Activated naive CD4-positive, alpha-beta T cell treated with anti-CD3 and anti-CD28 coated beads for 36 hours (primary cell): Measurements from ENCODE around the gene C2orf49. TPM values are rescaled to one million over a fixed set of nuclear protein-coding genes. Genes with fewer than 3 reads are reported as not detected.

ENCODE experiments used
- CTCF ChIA-PET: fragments of 350-600 bp; sonication (Branson Sonifier 250); formaldehyde crosslinking; loops from one replicate; lab custom pipeline; 2021; ENCODE audit warnings: antibody characterized with exemption; lab: Charles Lee
- DNase-seq: peaks from one replicate; pipeline ENCODE4 v3.0.0-alpha.2; 2020
- H3K27ac Mint-ChIP-seq: one replicate; pipeline ENCODE4 v1.8.0; 2021; ENCODE audit warnings: mild to moderate bottlenecking, mixed read lengths
- H3K27me3 Mint-ChIP-seq: one replicate; pipeline ENCODE4 v1.8.0; 2021; ENCODE audit warnings: low read depth, mixed read lengths
- H3K36me3 Mint-ChIP-seq: one replicate; pipeline ENCODE4 v1.8.0; 2021; ENCODE audit warnings: low read depth, mixed read lengths
- H3K4me1 Mint-ChIP-seq: one replicate; pipeline ENCODE4 v1.8.0; 2021; ENCODE audit warnings: low read depth, mixed read lengths
- H3K4me3 Mint-ChIP-seq: one replicate; pipeline ENCODE4 v1.8.0; 2021; ENCODE audit warnings: mild to moderate bottlenecking, moderate library complexity, mixed read lengths
- H3K9me3 Mint-ChIP-seq: one replicate; pipeline ENCODE4 v1.8.0; 2021; ENCODE audit warnings: mixed read lengths
- intact Hi-C: fragments of 100-400 bp; cut with micrococcal nuclease; formaldehyde crosslinking; loops from one replicate; pipeline ENCODE4 v1.15.1; 2023
- total RNA-seq, 2 experiments: library from RNA; stranded (reverse); gene quantifications; one replicate each; pipeline ENCODE4 v1.2.3, GENCODE V29; 2021

C2orf49 gene
- total RNA-seq, 2 experiments from 2014 or later = 15.6 to 16.4 TPM

- no peak overlapping the region for H3K4me3 Mint-ChIP-seq
- intact Hi-C loops = loop anchor here (5.0 to 10.0 kb wide), 2 partner anchors 62 to 409 kb away; partner anchors contain the start of genes FHL2 and NCK2
- H3K36me3 Mint-ChIP-seq = peaks cover 4% of the 10 kb centered on the region
- no peaks in the 10 kb centered on the region for H3K9me3 Mint-ChIP-seq
- CTCF ChIA-PET = interaction anchor here (1.4 to 1.5 kb wide), 2 partner anchors 9 to 47 kb away, joined by 4 read pairs; no protein-coding TSS in a partner anchor
- no peak for DNase-seq
- H3K4me1 Mint-ChIP-seq = peaks cover 37% of the 10 kb centered on the region
- no peak overlapping the region for H3K27ac Mint-ChIP-seq
- no peaks in the 10 kb centered on the region for H3K27me3 Mint-ChIP-seq
Measured at GRCh38 chr2:105335469-105335868, 1.9 kb upstream of the C2orf49 start.

DNA sequence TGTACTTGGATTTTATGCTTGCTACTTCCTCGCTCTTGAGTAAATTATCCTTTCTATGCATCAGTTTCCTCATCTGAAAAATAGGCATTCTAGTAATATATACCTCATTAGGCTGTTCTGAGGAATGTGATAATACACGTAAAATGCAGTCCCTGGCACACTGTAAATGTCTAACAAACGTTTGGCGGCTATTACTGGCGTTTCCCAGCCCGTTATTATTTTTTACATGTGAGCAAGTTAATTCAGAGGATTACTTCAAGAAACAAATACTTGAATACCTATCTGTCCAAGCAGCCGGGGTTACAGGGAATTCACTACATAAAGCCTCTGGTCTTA, 586 bp upstream of the C2orf49 start:
- H3K27me3 Mint-ChIP-seq = no peaks in the 10 kb centered on the region
- H3K36me3 Mint-ChIP-seq = peaks cover 5% of the 10 kb centered on the region
- CTCF ChIA-PET = no interaction called here
- peak overlapping the region; percentile 99 for H3K4me3 Mint-ChIP-seq
- DNase-seq = no peak
- no peaks in the 10 kb centered on the region for H3K9me3 Mint-ChIP-seq
- peak overlapping the region; percentile 100 for H3K27ac Mint-ChIP-seq
- H3K4me1 Mint-ChIP-seq = peaks cover 31% of the 10 kb centered on the region
- intact Hi-C loops = loop anchor here (1.0 to 10.0 kb wide), 3 partner anchors 7 to 408 kb away; partner anchors contain the start of genes FHL2, NCK2 and TGFBRAP1

GRCh38 chr2:105338020-105338385, 663 bp downstream of the C2orf49 start:
- CTCF ChIA-PET = interaction anchor here (0.6 to 1.1 kb wide), 2 partner anchors 100 to 239 kb away, joined by 3 read pairs; no protein-coding TSS in a partner anchor
- Mint-ChIP-seq H3K4me3 (peak overlapping the region; percentile 99), H3K36me3 (peaks cover 9% of the 10 kb centered on the region), H3K27me3 (no peaks in the 10 kb centered on the region), H3K4me1 (peaks cover 31% of the 10 kb centered on the region), H3K27ac (peak overlapping the region; percentile 89), H3K9me3 (no peaks in the 10 kb centered on the region)
- intact Hi-C loops = loop anchor here (5.0 to 10.0 kb wide), 2 partner anchors 59 to 407 kb away; partner anchors contain the start of genes FHL2 and NCK2
- no peak for DNase-seq

DNA sequence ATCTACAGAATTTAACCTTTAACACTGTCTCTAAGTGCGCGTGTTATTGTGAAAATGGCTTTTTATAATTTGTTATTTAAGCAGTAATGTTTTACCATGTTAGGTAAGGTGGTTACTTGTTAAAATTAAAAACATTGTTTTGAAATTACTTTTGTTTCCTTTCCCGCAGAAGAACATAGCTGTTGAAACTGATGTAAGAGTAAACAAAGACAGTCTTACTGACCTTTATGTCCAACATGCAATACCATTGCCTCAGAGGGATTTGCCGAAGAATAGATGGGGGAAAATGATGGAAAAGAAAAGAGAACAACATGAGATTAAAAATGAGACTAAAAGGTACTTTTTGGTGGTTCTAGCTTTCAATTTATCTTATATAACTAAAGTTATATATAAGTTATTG, 2.1 kb downstream of the C2orf49 start:
- Mint-ChIP-seq H3K4me3 (no peak overlapping the region), H3K27me3 (no peaks in the 10 kb centered on the region), H3K9me3 (no peaks in the 10 kb centered on the region), H3K36me3 (peaks cover 12% of the 10 kb centered on the region), H3K27ac (no peak overlapping the region), H3K4me1 (peaks cover 31% of the 10 kb centered on the region)
- no peak for DNase-seq
- CTCF ChIA-PET = interaction anchor here (1.3 kb wide), 1 partner anchor 9 kb away, joined by 4 read pairs; no protein-coding TSS in a partner anchor
- intact Hi-C loops = loop anchor here (5.0 to 10.0 kb wide), 2 partner anchors 58 to 405 kb away; partner anchors contain the start of genes FHL2 and NCK2

GRCh38 chr2:105344704-105345345, 7.5 kb downstream of the C2orf49 start:
- Mint-ChIP-seq H3K9me3 (no peaks in the 10 kb centered on the region), H3K4me1 (peaks cover 4% of the 10 kb centered on the region), H3K4me3 (no peak overlapping the region), H3K36me3 (peaks cover 27% of the 10 kb centered on the region), H3K27ac (no peak overlapping the region), H3K27me3 (no peaks in the 10 kb centered on the region)
- CTCF ChIA-PET = interaction anchor here (0.6 to 2.4 kb wide), 11 partner anchors 9 to 797 kb away, joined by 3 to 8 read pairs (median 4); no protein-coding TSS in a partner anchor
- no peak for DNase-seq
- intact Hi-C loops = loop anchor here (1.0 kb wide), 1 partner anchor 176 kb away; no protein-coding TSS in a partner anchor

- intact Hi-C loops = no loop called here
- no peak overlapping the region for H3K4me3 Mint-ChIP-seq
- H3K27ac Mint-ChIP-seq = no peak overlapping the region
- peaks cover 15% of the 10 kb centered on the region for H3K4me1 Mint-ChIP-seq
- peaks cover 60% of the 10 kb centered on the region for H3K36me3 Mint-ChIP-seq
- DNase-seq = no peak
- peaks cover 11% of the 10 kb centered on the region for H3K9me3 Mint-ChIP-seq
- CTCF ChIA-PET = interaction anchor here (0.6 to 0.9 kb wide), 3 partner anchors 10 to 13 kb away, joined by 3 to 4 read pairs (median 3); no protein-coding TSS in a partner anchor
- H3K27me3 Mint-ChIP-seq = no peaks in the 10 kb centered on the region
Measured at GRCh38 chr2:105357122-105357521, 19.8 kb downstream of the C2orf49 start.

GRCh38 chr2:105358593-105358992, 21.3 kb downstream of the C2orf49 start:
- H3K4me3 Mint-ChIP-seq = no peak overlapping the region
- no peaks in the 10 kb centered on the region for H3K27me3 Mint-ChIP-seq
- intact Hi-C loops = no loop called here
- no peak overlapping the region for H3K27ac Mint-ChIP-seq
- peaks cover 51% of the 10 kb centered on the region for H3K36me3 Mint-ChIP-seq
- no peak for DNase-seq
- CTCF ChIA-PET = no interaction called here
- peaks cover 11% of the 10 kb centered on the region for H3K9me3 Mint-ChIP-seq
- H3K4me1 Mint-ChIP-seq = peaks cover 24% of the 10 kb centered on the region

DNA sequence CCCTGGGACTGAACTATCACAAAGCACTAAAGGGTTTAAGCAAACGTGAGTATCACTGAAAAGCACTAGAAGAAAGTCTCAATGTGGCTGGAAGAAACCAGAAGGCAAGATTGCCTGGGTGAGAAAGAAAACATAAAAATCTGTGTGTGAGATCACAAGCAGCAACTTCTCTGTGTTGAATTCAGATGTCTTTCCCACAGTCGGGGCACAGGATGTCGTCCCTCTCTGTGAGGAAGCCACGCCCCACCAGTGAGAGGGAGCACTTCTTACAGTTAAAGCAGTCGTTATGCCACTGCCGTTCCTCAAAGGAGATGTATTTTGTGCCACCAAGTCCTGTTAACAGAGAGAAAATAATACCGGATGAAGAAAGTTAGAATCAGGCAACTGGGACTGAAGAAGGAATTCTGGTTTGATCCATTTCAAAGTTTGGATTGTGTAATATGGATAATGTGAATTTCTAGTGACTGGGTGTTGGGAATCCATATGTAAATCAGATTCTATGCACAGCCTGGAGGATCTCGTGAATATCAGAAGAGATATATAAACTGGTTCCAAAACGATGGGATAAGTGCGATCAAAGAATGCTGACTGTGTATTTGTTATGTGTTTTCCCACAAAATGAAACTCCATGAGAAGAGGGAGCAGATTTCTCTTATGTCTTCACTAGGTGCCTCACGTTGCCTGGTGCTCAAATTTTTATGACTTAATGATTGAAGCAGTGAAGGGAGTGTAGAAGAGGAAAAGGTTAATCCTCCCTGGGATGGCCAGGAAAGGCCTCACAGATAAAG, 24.0 kb downstream of the C2orf49 start:
- Mint-ChIP-seq H3K27ac (peak overlapping the region; percentile 9), H3K4me1 (peaks cover 27% of the 10 kb centered on the region), H3K36me3 (peaks cover 31% of the 10 kb centered on the region), H3K4me3 (peak overlapping the region; percentile 10), H3K9me3 (peaks cover 7% of the 10 kb centered on the region), H3K27me3 (no peaks in the 10 kb centered on the region)
- intact Hi-C loops = no loop called here
- peak; percentile 64 for DNase-seq
- CTCF ChIA-PET = no interaction called here

DNA sequence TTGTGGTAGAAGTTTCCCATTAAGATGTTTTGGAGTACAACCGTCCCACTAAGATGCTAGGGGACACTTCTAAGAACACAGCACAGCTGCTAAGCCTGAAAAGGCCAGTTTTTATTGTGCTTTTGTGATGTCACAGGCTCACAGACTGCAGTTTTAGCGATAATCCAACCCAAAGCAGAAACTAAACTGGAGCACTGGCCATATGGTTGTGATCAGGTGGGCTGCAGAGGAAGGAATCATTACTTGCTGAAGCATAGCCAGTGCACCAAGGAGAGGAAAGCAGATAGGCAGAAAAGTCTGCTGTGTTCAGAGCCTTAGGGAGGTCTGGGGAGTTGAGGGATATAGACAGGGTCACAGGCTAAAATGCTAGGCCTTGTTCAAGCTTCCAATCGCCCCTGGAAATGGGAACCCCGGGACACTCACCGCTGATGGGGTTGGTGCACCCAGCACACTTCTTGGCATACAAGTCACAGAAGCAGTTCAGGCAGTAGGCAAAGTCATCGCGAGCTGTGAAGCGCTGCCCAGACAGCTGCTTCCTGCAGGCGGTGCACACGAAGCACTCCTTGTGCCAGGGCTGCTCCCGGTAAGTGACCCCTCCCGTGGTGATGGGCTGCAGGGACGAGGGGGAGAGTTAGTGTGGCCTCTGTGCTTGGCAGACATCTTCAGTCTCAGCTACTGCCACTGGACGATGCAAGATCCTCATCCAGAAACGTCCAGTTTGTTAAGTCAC, 25.7 kb downstream of the C2orf49 start:
- Mint-ChIP-seq H3K27me3 (no peaks in the 10 kb centered on the region), H3K27ac (no peak overlapping the region)
- intact Hi-C loops = no loop called here

DNA sequence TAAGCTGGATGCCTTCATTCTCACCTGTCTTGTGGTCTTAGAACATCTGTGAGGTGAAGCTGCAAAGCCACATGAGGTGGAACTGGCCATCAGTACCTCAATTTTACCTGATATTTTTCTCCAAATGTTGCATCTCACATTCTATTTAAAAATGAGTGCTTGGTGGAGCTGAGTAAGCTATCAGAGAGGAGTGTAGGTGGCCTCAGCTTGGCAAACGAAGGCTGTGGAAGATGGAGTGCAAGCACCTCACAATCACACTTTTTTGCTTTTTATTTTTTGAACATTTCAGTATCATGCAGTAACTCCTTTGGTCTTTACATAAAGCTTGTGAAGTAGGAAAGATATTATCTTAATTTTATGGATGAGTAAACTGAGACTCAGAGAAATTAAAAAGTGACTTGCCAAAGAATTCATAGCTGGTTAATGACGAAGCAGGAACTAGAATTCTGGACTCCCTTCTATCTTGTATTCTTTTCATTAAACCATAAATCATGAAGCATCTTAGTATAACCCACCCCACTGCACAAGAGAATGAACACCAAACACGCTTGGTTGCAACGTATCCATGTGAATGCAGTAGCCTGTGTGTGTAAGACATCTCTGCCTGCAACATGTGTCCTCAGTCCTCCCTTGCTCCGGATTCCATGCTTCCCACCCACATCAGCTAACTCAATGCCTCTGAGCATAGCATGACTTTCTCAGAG, 27.2 kb downstream of the C2orf49 start:
- intact Hi-C loops = no loop called here
- H3K4me3 Mint-ChIP-seq = no peak overlapping the region
- H3K27ac Mint-ChIP-seq = no peak overlapping the region
- H3K4me1 Mint-ChIP-seq = peaks cover 27% of the 10 kb centered on the region
- peaks cover 8% of the 10 kb centered on the region for H3K36me3 Mint-ChIP-seq
- CTCF ChIA-PET = interaction anchor here (0.6 to 1.9 kb wide), 4 partner anchors 9 to 158 kb away, joined by 3 to 9 read pairs (median 4); no protein-coding TSS in a partner anchor
- H3K9me3 Mint-ChIP-seq = no peaks in the 10 kb centered on the region
- peaks cover under 1% of the 10 kb centered on the region for H3K27me3 Mint-ChIP-seq
- DNase-seq = no peak

More for the DNA sequence above, 25.7 kb downstream of the C2orf49 start:
- no peaks in the 10 kb centered on the region for H3K9me3 Mint-ChIP-seq
- CTCF ChIA-PET = interaction anchor here (1.2 kb wide), 1 partner anchor 158 kb away, joined by 4 read pairs; no protein-coding TSS in a partner anchor
- H3K36me3 Mint-ChIP-seq = peaks cover 18% of the 10 kb centered on the region
- no peak overlapping the region for H3K4me3 Mint-ChIP-seq
- DNase-seq = peak; percentile 14
- H3K4me1 Mint-ChIP-seq = peaks cover 27% of the 10 kb centered on the region

DNA sequence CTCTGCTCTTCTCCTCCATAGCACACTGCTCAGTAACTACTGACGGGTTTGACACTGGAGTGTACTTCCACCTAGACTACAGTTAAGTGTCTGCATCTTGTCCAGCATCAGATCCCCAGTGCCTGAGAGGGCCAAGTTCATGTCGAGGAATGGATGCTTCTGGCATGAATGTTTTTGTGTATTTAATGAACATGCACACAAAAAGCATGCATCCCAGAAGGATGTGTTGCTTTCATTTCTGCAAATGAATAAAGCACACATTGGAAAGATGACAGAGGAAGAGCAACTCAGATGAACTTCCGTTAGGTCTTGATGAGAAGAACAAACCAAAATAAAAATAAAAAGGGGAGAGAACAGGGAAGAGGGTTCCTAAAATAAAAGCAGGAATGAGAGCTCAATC, 27.9 kb downstream of the C2orf49 start:
- DNase-seq = no peak
- Mint-ChIP-seq H3K27me3 (peaks cover 2% of the 10 kb centered on the region), H3K9me3 (no peaks in the 10 kb centered on the region), H3K27ac (no peak overlapping the region), H3K4me3 (no peak overlapping the region), H3K36me3 (peaks cover 6% of the 10 kb centered on the region), H3K4me1 (peaks cover 32% of the 10 kb centered on the region)
- CTCF ChIA-PET = interaction anchor here (0.8 to 1.9 kb wide), 3 partner anchors 10 to 157 kb away, joined by 3 to 9 read pairs (median 4); no protein-coding TSS in a partner anchor
- intact Hi-C loops = no loop called here
